ENCODE data around the gene CHST5.
"Not testable (repeated sequence)": the region's sequence is repeated elsewhere in the genome, so short reads cannot be mapped to it uniquely, and the experiment has no call there.

The CHST5 gene

DNA sequence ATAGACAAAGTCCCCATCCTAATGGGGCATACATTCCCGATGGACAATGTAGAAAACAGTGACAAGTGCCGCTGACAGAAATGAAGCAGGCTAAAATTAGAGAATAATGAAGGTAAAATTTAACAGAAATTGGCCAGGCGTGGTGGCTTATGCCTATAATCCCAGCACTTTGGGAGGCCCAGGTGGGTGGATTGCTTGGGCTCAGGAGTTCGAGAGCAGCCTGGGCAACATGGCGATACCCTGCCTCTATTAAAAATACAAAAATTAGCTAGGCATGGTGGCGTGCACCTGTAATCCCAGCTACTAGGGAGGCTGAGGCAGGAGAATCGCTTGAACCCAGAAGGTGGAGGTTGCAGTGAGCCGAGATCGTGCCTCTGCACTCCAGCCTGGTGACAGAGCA, 12.5 kb upstream of the CHST5 start:
- DNase-seq = not testable (repeated sequence)

DNA sequence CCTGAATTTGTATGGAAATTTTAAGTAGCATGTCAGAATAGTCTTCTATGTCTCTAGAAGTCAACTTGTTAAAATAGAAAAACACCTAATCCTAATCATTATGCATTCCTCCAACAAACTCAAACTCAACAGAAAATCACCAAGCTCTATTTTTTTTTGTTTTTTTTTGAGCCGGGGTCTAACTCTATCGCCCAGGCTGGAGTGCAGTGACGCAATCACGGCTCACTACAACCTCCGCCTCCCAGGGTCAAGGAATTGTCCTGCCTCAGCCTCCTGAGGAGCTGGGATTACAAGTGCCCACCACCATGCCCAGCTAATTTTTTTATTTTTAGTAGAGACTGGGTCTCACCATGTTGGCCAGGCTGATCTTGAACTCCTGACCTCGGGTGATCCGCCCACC, 10.4 kb upstream of the CHST5 start:
- DNase-seq = no peak

DNA sequence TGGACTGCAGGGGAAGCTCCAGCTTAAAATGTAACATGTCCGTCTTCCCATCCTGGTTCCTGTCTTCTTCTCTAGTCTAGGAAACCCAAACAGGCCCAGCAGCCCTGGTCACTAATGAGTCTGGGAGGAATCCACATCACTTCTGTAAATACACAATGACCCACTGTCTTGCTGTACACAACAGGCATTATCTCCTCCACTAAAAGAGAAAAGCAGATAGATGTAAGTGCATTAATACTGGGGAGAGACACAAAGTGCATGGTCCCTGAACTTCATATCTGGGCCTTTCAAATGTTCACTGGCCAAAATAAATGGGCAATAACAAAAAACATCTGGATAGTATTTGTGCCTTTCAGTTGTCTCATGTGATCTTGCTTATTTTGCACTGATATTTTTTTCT, 10.0 kb upstream of the CHST5 start:
- not testable (repeated sequence) for DNase-seq

DNA sequence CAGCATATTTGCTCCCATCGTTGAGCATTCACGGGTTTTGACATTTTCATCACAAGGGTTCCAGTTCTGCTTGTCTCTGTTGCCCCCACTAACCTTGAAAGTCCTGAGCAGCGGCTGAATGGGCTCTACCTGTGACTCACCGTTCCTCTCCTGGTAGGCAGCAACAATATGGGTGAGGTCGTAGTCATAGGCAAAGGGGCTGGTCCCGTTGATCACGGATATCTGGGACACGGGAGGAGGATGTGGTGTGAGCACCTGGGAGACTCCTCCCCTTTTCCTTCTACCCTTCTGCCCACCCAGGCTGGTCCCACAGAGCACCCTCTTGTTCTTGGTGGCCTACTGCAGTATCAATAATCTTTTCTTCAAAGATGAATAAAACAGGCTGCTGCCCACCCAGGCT, 6.6 kb upstream of the CHST5 start:
- DNase-seq = not testable (repeated sequence)

DNA sequence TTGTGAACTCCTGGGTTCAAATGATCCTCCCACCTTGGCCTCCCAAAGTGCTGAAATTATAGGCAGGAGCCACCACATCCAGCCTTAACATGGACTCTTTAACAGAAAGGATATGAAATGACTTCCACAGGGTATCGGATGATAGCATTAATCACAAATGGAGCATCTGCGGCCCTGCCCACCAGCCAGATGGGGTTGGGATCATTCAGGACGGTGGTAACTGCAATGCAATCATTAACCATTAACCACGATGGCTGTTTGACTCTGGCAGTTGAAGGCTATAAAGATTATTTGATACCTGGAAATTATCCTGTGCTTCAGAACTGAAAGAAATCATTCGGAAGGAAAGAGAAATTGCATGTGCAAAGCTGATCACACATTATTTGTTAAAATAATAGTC, 5.3 kb upstream of the CHST5 start:
- no peak for DNase-seq

DNA sequence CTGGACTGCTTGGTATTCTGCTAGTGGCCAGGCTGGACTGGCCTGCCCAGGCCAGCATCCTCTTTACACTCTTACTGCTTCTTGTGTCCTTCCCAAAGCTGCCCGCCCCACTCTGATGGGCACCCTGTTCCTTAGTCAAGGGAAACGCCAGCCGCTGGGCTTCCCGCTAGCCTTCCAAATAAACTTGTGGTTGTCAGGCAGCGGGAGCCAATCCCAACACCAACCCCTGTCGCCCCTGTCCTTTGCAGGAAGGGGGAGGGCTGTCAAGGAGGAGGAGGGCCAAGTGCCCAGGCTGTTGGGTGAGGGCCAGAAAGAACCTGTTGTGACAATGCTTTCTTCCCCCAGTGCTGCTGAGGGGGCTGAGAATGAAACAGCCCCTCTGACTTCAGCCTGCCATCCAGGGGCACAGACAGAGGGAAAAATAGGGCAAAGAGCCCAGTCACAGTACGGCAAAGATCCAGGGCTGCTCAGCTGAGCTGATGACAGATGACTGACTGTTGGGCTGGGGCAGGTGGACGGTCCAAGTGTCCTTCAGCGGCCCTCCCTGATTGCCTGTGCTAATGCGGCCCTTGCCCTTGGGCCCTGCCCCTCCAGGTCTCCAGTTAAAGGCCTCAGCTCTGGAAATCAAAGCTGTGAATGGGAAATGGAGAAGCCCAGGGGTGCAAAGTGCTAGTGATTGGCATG, 3.1 kb upstream of the CHST5 start:
- not testable (repeated sequence) for DNase-seq

DNA sequence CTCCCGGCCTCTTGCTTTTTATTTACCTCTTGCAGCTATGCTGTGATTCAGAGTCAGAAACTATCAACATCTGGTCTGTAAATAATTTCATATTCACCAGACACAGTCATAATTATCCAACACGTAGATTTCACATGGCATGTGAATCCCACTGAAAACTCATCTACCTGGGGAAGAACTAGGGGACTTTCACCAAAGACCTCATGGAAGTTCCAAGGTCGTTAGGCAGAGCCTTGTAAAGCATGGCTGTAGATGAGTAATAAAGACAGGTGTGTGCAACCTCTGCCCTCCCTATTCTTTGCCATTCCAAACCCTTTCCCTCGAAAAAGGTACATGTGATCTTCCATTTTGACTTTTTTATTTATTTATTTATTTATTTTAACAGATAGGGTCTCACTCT, 1.9 kb upstream of the CHST5 start:
- no peak for DNase-seq

DNA sequence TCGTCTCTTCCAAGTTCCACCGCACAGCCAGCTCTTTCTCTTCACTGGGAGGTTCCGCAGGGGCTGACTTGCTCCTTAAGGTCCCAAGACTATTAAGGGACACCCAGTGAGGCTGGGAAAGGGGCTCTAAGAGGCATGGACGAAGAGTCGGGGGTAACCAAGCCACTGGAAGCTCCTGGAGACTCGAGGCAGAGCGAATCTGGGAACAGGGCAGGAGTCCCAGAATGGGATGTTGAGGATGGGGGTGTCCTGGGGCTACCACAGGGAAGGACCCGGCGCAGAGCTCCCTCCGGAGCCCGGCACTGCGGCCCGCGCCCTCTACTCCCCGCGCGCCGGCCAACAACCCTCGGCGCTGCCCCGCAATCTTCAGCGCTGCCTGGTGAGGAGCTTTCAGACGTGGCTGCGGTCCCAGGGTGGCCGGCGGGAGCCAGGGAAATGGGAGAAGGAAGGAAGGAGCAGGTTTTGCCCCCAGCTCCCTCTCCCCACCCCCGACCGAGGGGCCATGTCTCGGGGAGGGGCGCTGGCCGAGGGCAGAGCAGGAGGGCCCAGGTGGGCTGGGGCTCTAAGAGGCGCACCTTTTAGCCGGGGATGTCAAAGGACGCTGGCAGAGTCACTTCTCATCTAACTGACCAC, 581 bp downstream of the CHST5 start:
- DNase-seq = no peak

DNA sequence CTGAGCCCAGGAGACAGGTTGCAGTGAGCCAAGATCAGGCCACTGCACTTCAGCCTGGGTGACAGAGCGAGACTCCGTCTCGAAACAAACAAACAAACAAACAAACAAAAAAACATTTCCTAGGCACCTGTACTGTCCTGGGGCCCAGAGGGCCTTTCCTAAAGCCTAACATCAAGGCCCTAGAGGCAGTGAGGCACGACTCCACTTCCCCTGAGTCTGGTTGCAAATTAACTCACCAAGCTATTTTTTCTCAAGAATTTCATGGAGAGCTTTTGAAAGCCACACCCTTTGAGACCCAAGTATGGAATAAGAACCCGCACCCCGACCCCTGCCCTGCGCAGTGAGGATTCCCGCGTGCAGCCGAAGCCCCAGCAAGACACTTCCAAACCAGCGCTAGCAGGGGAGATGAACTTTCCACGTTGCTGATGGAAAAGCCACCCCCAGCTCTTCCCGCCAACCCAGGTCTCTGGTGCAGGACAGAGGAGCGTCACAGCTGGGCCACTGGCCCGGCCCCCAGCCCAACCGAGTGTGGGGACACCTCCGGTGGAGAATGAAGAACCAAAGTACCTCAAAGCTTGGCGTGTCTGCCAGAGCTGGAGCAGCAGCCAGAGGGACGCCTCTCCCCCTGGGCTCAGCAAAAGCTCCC, 1.2 kb downstream of the CHST5 start:
- DNase-seq = no peak

DNA sequence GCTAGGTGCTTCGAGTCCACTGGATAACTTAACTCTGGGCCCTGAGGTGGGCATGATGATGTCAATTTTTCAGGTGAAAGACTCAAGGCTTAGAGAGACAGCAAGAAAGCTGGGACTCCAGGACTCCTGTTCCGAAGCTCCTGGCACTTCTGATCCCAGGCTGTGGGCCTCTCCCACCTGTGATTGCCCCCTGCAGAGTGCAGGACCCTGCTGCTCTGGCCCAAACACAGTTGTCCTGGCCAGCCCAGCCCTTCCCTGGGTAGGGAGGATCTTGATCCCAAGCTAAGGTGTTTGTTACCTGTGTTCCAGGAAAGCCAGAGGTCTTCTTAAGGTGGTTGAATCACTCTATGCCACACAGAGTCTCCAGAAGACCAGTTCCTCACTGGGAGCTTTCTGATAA, 3.1 kb downstream of the CHST5 start:
- DNase-seq = no peak

DNA sequence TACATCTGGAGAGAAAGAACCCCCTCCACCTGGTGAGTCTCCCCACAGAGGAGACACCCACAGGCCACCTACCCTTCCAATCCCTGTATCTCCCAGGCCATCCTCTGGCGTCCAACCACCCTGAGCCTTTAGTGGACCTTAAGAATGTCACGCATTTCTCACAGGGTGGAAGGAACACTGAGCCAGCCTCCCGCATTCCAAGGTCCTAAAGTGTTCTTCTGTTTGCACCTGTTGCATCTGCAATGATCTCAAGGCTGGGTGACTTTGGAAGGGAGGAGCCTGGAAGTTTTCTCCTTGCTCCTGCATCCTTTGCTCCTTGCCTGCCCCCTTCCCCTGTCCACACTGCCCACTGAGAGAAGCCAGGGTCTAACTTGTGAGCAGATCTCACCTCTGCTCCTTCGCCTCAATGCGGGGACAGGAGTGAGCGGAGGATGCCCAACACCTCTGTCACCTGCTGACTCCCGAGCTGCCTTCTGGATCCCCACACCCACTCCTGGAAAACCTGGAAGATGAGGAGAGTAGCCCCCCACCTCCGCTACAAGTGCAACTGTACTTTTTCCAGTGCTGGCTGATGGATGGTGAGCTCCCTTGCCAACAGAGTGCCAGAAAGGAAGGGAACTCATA, 3.7 kb downstream of the CHST5 start:
- no peak for DNase-seq

DNA sequence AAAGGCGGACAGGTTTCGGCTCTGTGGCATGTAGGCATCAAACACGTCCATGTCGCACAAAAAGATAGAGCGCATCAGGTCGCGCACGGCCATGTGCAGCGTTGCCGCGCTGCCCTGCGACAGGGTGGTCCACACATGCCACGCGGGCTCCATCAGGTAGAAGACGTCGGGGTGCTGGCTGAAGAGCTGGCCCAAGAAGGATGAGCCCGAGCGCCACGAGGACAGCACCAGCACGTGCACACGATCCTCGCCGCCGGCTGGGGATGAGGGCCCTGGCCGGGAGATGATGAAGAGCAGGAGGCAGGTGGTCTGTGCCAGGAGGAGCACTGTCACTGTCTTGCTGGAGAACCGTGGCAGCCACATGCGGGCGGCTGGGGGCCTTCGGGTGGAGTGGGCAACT, 5.9 kb downstream of the CHST5 start:
- DNase-seq = no peak

DNA sequence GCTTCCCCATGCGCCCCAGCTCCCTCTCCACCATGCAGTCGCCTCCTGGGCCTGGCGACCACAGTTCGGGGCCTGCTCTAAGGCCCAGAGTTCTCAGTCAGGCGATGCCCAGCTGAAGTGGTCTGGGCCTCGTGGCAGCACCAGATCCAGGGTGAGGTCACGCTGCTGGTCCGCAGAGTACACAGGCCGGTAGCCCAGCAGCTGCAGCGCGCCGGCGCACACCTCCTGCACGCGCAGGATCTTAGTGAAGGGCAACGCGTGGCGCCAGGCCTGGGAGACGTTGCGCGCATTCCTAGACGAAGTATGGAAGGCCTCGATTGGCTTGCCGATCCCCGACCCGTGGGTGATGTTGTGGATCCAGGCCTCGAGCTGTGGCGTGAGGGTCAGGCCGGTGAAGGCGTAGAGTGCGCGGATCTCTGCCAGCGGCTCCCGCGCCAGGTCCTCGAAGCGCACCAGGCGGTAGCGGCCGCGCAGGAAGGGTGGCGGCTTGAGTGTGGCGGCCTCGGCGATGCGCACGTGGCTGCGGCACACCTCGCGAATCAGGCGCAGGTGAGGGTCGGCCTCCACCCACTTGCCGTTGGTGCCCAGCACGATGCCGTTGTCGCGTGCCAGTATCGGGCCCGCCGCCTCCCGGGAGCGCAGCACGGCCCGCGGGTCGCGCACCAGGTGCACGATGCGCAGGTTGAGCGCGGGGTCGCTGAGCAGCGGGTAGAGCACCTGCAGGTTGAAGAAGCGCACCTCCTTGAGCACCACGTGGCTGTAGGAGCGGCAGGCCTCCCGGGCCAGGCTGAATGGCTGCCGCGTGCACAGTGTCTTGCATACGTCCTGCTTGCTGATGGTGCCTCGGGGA, 6.6 kb downstream of the CHST5 start:
- DNase-seq = no peak

DNA sequence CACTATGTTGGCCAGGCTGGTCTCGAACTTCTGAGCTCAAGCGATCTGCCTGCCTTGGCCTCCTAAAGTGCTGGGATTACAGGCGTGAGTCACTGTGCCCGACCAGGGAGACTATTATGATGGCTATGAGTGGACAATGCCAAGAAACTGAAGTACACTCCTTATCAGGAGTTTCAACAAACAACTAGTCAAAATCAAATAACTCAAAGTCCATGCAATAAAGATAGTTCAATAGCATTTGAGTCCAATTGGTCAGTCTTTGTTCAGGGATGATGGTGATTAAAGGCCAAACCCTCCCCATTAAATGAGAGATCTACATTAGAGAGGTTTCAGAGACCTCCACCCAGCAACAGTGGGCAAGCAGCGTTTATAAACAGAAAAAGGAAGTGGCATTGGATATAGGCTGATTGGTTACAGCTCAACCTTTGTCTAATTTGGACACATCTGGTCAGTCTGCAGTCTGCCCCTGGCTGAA, 8.0 kb downstream of the CHST5 start:
- DNase-seq = no peak

DNA sequence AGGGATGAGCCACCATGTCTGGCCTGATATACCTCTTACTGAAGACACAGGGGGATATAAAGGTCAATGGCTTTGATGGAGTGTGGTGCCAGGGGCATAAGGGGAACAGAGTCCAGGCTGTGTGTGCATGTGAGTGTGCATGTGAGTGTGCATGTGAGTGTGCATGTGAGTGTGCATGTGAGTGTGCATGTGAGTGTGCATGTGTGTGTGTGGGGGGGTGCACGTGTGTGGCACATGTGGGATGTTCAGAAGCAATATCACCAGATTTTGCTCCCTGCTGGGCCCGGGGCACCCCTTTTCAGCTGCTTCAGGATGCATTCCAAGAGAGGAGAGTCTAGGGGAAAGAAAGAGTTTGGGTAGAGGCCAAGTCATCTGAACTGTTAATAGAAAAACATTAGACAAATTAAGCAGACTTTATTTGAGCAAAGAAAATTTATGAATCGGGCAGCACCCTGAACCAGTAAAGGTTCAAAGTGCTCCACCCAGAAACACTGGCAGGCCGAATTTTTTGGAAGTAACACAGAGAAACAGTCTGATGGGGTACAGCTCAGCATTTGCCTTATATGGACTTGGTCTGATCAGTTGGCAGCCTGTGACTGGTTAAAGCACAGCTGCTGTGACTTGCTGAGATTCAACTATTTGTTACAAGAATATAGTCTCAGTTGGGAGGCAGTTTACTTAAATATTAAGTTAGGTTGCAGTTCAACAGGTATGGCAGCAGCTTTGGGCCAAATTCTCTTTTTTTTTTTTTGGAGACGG, 9.7 kb downstream of the CHST5 start:
- no peak for DNase-seq

DNA sequence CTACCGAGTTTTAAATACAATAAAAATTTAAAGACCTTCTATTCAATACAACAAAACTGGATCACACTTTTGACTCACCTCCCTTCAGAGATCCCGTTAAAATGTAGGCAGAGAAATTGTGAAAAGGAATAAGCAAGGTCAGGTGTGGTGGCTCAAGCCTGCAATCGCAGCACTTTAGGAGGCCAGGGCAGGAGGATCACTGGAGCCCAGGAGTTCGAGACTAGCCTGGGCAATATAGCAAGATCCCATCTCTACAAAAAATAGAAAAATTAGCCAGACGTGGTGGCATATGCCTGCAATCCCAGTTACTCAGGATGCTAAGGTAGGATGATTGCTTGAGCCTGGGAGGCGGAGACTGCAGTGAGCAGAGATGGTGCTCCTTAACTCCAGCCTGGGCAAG, 16.7 kb downstream of the CHST5 start:
- no peak for DNase-seq

DNA sequence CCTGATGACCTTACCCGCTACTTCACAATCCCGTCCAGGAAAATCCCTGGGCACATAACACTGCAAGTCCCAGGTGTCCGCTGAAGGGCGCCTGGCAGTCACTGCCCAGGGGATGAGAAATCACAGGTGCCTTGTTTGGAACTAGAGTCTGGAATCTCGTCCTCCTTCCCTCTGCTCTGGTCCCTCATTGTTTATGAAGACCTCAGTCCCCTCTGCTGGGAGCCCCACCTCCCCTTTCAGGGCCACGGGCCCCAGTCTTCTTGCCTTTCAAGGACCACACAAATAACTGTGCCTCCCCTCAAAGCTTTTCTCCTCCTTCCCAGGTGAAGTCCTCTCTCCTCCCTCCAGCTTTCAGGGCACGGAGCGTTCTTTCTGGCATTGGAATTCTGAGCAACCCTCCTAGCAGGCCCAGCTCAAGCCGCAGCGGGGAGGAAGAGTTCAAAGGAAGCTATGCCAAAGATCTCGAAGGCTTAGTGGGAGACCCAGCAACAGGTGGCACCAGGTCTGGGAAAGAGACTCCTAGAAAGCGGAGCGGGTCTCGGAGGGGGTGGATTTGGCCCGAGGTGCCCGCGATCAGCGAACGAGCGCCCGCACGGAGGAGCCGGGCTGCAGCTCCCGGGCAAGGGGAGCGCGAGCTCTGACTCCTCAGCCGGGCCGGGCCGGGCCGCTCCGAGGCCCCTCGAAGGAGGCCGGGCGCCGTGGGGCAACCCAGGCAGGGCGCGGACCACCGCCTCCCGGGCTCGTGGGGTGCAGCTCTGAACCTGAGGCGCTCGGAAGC, 19.5 kb downstream of the CHST5 start:
- DNase-seq = not testable (repeated sequence)

DNA sequence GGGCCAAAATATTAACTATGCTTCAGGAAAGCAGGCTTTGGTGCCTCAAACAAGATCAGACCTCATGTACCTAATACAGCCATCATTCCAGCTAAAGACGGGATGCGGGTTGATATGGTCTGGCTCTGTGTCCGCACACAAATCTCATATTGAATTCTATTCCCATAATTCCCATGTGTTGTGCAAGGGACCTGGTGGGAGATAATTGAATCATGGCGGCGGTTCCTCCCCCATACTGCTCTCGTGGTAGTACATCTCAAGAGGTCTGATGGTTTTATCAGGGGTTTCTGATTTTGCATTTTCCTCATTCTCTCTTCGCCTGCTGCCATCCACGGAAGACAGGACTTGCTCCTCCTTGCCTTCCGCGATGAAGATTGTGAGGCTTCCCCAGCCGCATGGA, 21.6 kb downstream of the CHST5 start:
- no peak for DNase-seq

DNA sequence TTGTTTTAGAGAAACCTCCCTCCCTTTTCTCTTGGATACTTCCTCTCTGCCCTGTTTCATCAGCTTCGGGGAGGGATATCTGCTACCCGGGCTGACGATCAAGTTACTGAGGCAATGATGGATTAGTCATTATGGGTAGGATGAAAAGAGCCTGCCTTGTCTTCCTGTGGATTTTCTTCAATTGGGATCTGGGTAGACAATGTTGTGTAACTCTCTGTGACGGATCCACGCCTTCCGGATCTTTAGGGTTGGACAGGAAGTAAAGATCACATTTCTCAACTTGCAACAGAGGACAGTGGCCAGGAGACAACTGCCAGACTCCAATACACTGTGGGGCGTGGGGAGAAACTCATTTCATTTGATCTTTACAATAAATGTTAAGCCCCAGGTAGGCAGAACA, 29.3 kb downstream of the CHST5 start:
- peak; percentile 35 to 74 for DNase-seq

DNA sequence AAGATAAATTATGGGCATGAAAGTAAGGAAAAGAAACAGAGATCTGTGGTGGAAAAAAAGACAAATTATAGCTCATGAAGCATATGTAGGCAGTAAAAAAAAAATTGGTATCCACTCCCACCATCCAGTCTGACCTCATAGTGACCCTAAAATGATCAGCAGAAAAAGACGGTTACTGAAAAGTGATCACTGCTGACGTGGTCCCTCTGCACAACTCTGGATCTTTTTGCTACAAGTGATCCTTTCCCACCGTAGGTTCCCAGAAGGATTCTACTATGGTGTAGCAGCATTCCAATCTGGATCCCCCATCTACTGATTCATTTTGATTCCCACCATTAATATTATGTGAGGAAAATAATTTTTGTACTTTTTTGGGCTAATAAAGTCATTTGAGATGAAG, 29.8 kb downstream of the CHST5 start:
- no peak for DNase-seq

DNA sequence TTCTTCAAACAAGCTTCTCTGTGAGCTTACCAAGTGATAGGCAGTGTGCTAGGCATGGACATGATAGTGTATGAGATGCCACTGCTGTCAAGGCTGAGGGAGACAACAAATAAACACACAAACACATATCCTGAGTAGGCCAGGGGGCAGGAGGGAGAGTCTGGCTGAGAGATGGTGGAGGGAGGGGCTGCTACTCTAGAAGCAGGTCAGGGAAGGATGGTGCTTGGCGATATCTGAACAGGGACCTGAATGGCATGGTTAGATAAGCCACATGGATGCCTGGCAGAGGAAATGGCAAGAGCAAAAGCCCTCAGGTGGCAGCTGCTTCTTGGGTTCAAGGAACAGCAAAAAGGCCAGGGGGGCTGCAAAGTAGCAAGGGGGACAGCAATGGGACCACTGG, 32.1 kb downstream of the CHST5 start:
- no peak for DNase-seq

Data from SW 1271 (cell line).